ENCODE measurements around the gene AGAP1.
A peak's percentile ranks its signal among the peaks of the same experiment; 100 is the strongest.

The AGAP1 gene

DNA sequence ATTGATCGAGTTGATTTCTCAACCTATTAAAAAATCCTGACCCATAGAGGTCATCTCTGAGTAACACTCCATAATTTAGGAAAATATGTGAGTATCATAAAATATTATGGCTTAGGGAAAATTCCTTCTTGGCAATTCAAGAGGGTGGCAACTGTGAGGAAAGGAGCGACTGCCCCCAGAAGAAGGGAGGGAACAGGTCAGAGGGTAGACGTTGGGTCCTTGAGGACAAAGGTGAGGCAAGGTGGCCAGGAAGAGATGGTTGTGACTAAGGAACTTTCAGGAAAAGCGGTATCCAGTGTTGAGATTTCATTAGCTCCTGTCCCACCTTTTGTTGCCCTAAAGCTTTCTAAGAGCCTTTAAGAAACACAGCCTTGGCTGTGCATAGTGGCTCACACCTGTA lies 10.5 kb upstream of the AGAP1 start:
- no peaks in the 10 kb centered on the region for H3K27me3 ChIP-seq (ENCODE audit: control insufficient read depth in 1 of 2, insufficient read depth in 2 of 2, low read length in 2 of 2)
- H3K4me3 ChIP-seq (ENCODE audit: low read depth in 1 of 2, low read length in 2 of 2): no peak overlapping the region
- no peaks in the 10 kb centered on the region for H3K9me3 ChIP-seq (ENCODE audit: control insufficient read depth in 1 of 2, low read length in 2 of 2)
- H3K36me3 ChIP-seq (ENCODE audit: control insufficient read depth in 1 of 2, insufficient read depth in 2 of 2, low read length in 2 of 2): no peaks in the 10 kb centered on the region
- H3K27ac ChIP-seq (ENCODE audit: low read depth, low read length): no peak overlapping the region
- peaks cover 0 to 3% of the 10 kb centered on the region in 2 donors for H3K4me1 ChIP-seq (ENCODE audit: control insufficient read depth in 1 of 2, insufficient read depth in 2 of 2, low read length in 2 of 2)
- no peak overlapping the region for H3K9ac ChIP-seq (ENCODE audit: low read depth in 1 of 2, low read length in 2 of 2)

DNA sequence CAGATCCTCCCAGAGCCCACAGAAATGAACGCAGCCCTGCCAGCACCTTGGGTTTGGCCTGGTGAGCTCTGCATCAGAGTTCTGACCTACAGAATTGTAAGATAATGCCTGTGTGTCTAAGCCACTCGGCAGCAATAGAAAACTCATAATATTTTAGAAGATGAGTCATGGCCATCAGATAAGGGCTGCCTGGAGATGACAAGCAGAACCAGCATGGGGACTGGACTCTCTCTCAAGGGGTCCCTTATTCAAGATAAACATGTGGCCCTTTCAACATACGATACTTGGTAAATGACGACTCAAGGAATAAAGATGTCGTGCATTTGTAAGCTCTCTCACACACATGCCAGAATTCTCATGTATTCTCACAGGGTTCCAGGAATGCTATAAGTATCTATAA lies 8.5 kb upstream of the AGAP1 start:
- Histone ChIP-seq H3K36me3 (ENCODE audit: control insufficient read depth in 1 of 2, insufficient read depth in 2 of 2, low read length in 2 of 2) (no peaks in the 10 kb centered on the region), H3K4me1 (ENCODE audit: control insufficient read depth in 1 of 2, insufficient read depth in 2 of 2, low read length in 2 of 2) (no peaks in the 10 kb centered on the region), H3K27me3 (ENCODE audit: control insufficient read depth in 1 of 2, insufficient read depth in 2 of 2, low read length in 2 of 2) (no peaks in the 10 kb centered on the region), H3K4me3 (ENCODE audit: low read depth in 1 of 2, low read length in 2 of 2) (no peak overlapping the region), H3K9me3 (ENCODE audit: control insufficient read depth in 1 of 2, low read length in 2 of 2) (no peaks in the 10 kb centered on the region), H3K27ac (ENCODE audit: low read depth, low read length) (no peak overlapping the region), H3K9ac (ENCODE audit: low read depth in 1 of 2, low read length in 2 of 2) (no peak overlapping the region)

DNA sequence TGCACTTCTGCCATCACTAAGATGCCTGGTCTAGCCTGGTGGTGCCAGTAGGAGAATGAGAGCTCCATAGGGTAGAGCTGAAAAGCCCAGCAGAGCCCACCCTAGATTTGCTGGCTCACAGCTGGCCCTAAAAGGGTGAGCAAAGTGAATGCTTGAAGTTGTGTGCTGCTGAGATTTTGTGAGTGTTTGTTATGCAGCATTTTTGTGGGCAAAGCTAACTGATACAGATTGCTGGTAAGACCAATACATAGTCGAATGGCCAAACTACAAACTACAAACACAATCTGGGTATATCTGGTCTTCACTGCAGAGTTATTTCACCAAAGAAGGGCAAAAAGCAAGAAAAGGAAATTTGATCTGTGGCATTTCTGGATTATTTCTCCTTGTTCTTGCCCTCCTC lies 7.1 kb upstream of the AGAP1 start:
- no peaks in the 10 kb centered on the region for H3K36me3 ChIP-seq (ENCODE audit: control insufficient read depth in 1 of 2, insufficient read depth in 2 of 2, low read length in 2 of 2)
- no peak overlapping the region for H3K27ac ChIP-seq (ENCODE audit: low read depth, low read length)
- H3K4me1 ChIP-seq (ENCODE audit: control insufficient read depth in 1 of 2, insufficient read depth in 2 of 2, low read length in 2 of 2): no peaks in the 10 kb centered on the region
- no peaks in the 10 kb centered on the region for H3K27me3 ChIP-seq (ENCODE audit: control insufficient read depth in 1 of 2, insufficient read depth in 2 of 2, low read length in 2 of 2)
- H3K9me3 ChIP-seq (ENCODE audit: control insufficient read depth in 1 of 2, low read length in 2 of 2): no peaks in the 10 kb centered on the region
- H3K4me3 ChIP-seq (ENCODE audit: low read depth in 1 of 2, low read length in 2 of 2): no peak overlapping the region
- no peak overlapping the region for H3K9ac ChIP-seq (ENCODE audit: low read depth in 1 of 2, low read length in 2 of 2)

- Histone ChIP-seq H3K36me3 (ENCODE audit: control insufficient read depth in 1 of 2, insufficient read depth in 2 of 2, low read length in 2 of 2) (no peaks in the 10 kb centered on the region), H3K9ac (ENCODE audit: low read depth in 1 of 2, low read length in 2 of 2) (no peak overlapping the region), H3K4me3 (ENCODE audit: low read depth in 1 of 2, low read length in 2 of 2) (no peak overlapping the region), H3K4me1 (ENCODE audit: control insufficient read depth in 1 of 2, insufficient read depth in 2 of 2, low read length in 2 of 2) (peaks cover 0 to 5% of the 10 kb centered on the region in 2 donors), H3K27me3 (ENCODE audit: control insufficient read depth in 1 of 2, insufficient read depth in 2 of 2, low read length in 2 of 2) (no peaks in the 10 kb centered on the region), H3K27ac (ENCODE audit: low read depth, low read length) (no peak overlapping the region), H3K9me3 (ENCODE audit: control insufficient read depth in 1 of 2, low read length in 2 of 2) (no peaks in the 10 kb centered on the region)
These were observed 3.9 kb upstream of the AGAP1 start for GRCh38 chr2:235489897-235490296.

GRCh38 chr2:235492850-235493344 lies 946 bp upstream of the AGAP1 start:
- peaks cover 6 to 22% of the 10 kb centered on the region in 2 donors for H3K4me1 ChIP-seq (ENCODE audit: control insufficient read depth in 1 of 2, insufficient read depth in 2 of 2, low read length in 2 of 2)
- no peak overlapping the region for H3K27ac ChIP-seq (ENCODE audit: low read depth, low read length)
- H3K9ac ChIP-seq (ENCODE audit: low read depth in 1 of 2, low read length in 2 of 2): peak overlapping the region; percentile 52 to 57
- peak overlapping the region; percentile 66 to 76 for H3K4me3 ChIP-seq (ENCODE audit: low read depth in 1 of 2, low read length in 2 of 2)
- no peaks in the 10 kb centered on the region for H3K27me3 ChIP-seq (ENCODE audit: control insufficient read depth in 1 of 2, insufficient read depth in 2 of 2, low read length in 2 of 2)
- H3K36me3 ChIP-seq (ENCODE audit: control insufficient read depth in 1 of 2, insufficient read depth in 2 of 2, low read length in 2 of 2): no peaks in the 10 kb centered on the region
- no peaks in the 10 kb centered on the region for H3K9me3 ChIP-seq (ENCODE audit: control insufficient read depth in 1 of 2, low read length in 2 of 2)

GRCh38 chr2:235493402-235493774 lies 455 bp upstream of the AGAP1 start:
- Histone ChIP-seq H3K4me1 (ENCODE audit: control insufficient read depth in 1 of 2, insufficient read depth in 2 of 2, low read length in 2 of 2) (peaks cover 6 to 22% of the 10 kb centered on the region in 2 donors), H3K9ac (ENCODE audit: low read depth in 1 of 2, low read length in 2 of 2) (peak overlapping the region; percentile 52 to 57), H3K27me3 (ENCODE audit: control insufficient read depth in 1 of 2, insufficient read depth in 2 of 2, low read length in 2 of 2) (no peaks in the 10 kb centered on the region), H3K9me3 (ENCODE audit: control insufficient read depth in 1 of 2, low read length in 2 of 2) (no peaks in the 10 kb centered on the region), H3K4me3 (ENCODE audit: low read depth in 1 of 2, low read length in 2 of 2) (peak overlapping the region; percentile 66 to 76), H3K27ac (ENCODE audit: low read depth, low read length) (no peak overlapping the region), H3K36me3 (ENCODE audit: control insufficient read depth in 1 of 2, insufficient read depth in 2 of 2, low read length in 2 of 2) (no peaks in the 10 kb centered on the region)

GRCh38 chr2:235494716-235495372 lies 1.0 kb downstream of the AGAP1 start:
- H3K4me1 ChIP-seq (ENCODE audit: control insufficient read depth in 1 of 2, insufficient read depth in 2 of 2, low read length in 2 of 2): peaks cover 6 to 22% of the 10 kb centered on the region in 2 donors
- H3K27ac ChIP-seq (ENCODE audit: low read depth, low read length): no peak overlapping the region
- H3K9ac ChIP-seq (ENCODE audit: low read depth in 1 of 2, low read length in 2 of 2): peak overlapping the region; percentile 66 to 74

GRCh38 chr2:235495373-235496238 lies 1.8 kb downstream of the AGAP1 start:
- Histone ChIP-seq H3K4me3 (ENCODE audit: low read depth in 1 of 2, low read length in 2 of 2) (peak overlapping the region; percentile 75 to 81), H3K27ac (ENCODE audit: low read depth, low read length) (no peak overlapping the region), H3K36me3 (ENCODE audit: control insufficient read depth in 1 of 2, insufficient read depth in 2 of 2, low read length in 2 of 2) (peaks cover 0 to 4% of the 10 kb centered on the region in 2 donors), H3K27me3 (ENCODE audit: control insufficient read depth in 1 of 2, insufficient read depth in 2 of 2, low read length in 2 of 2) (no peaks in the 10 kb centered on the region), H3K4me1 (ENCODE audit: control insufficient read depth in 1 of 2, insufficient read depth in 2 of 2, low read length in 2 of 2) (peaks cover 6 to 27% of the 10 kb centered on the region in 2 donors), H3K9ac (ENCODE audit: low read depth in 1 of 2, low read length in 2 of 2) (peak overlapping the region; percentile 66 to 74), H3K9me3 (ENCODE audit: control insufficient read depth in 1 of 2, low read length in 2 of 2) (no peaks in the 10 kb centered on the region)

More at GRCh38 chr2:235494716-235495372, 1.0 kb downstream of the AGAP1 start:
- Histone ChIP-seq H3K4me3 (ENCODE audit: low read depth in 1 of 2, low read length in 2 of 2) (peak overlapping the region; percentile 75 to 81), H3K36me3 (ENCODE audit: control insufficient read depth in 1 of 2, insufficient read depth in 2 of 2, low read length in 2 of 2) (peaks cover 0 to 4% of the 10 kb centered on the region in 2 donors), H3K9me3 (ENCODE audit: control insufficient read depth in 1 of 2, low read length in 2 of 2) (no peaks in the 10 kb centered on the region), H3K27me3 (ENCODE audit: control insufficient read depth in 1 of 2, insufficient read depth in 2 of 2, low read length in 2 of 2) (no peaks in the 10 kb centered on the region)

- no peaks in the 10 kb centered on the region for H3K27me3 ChIP-seq (ENCODE audit: control insufficient read depth in 1 of 2, insufficient read depth in 2 of 2, low read length in 2 of 2)
- H3K36me3 ChIP-seq (ENCODE audit: control insufficient read depth in 1 of 2, insufficient read depth in 2 of 2, low read length in 2 of 2): peaks cover 0 to 4% of the 10 kb centered on the region in 2 donors
- no peak overlapping the region for H3K27ac ChIP-seq (ENCODE audit: low read depth, low read length)
- no peaks in the 10 kb centered on the region for H3K9me3 ChIP-seq (ENCODE audit: control insufficient read depth in 1 of 2, low read length in 2 of 2)
- H3K9ac ChIP-seq (ENCODE audit: low read depth in 1 of 2, low read length in 2 of 2): peak overlapping the region; percentile 66 to 74
- peaks cover 10 to 33% of the 10 kb centered on the region in 2 donors for H3K4me1 ChIP-seq (ENCODE audit: control insufficient read depth in 1 of 2, insufficient read depth in 2 of 2, low read length in 2 of 2)
- peak overlapping the region; percentile 75 to 81 for H3K4me3 ChIP-seq (ENCODE audit: low read depth in 1 of 2, low read length in 2 of 2)
These were observed 2.4 kb downstream of the AGAP1 start for GRCh38 chr2:235496239-235496621.

GRCh38 chr2:235497096-235497495 lies 3.3 kb downstream of the AGAP1 start:
- no peak overlapping the region for H3K27ac ChIP-seq (ENCODE audit: low read depth, low read length)
- no peaks in the 10 kb centered on the region for H3K27me3 ChIP-seq (ENCODE audit: control insufficient read depth in 1 of 2, insufficient read depth in 2 of 2, low read length in 2 of 2)
- no peak overlapping the region for H3K9ac ChIP-seq (ENCODE audit: low read depth in 1 of 2, low read length in 2 of 2)
- peaks cover 11 to 36% of the 10 kb centered on the region in 2 donors for H3K4me1 ChIP-seq (ENCODE audit: control insufficient read depth in 1 of 2, insufficient read depth in 2 of 2, low read length in 2 of 2)
- no peaks in the 10 kb centered on the region for H3K9me3 ChIP-seq (ENCODE audit: control insufficient read depth in 1 of 2, low read length in 2 of 2)
- peaks cover 0 to 4% of the 10 kb centered on the region in 2 donors for H3K36me3 ChIP-seq (ENCODE audit: control insufficient read depth in 1 of 2, insufficient read depth in 2 of 2, low read length in 2 of 2)
- no peak overlapping the region for H3K4me3 ChIP-seq (ENCODE audit: low read depth in 1 of 2, low read length in 2 of 2)

Data from duodenal mucosa (tissue), 2 donors.